Measurements from ENCODE around the gene ZIC4.
A peak's percentile ranks its signal among the peaks of the same experiment; 100 is the strongest.

Gene ZIC4

DNA sequence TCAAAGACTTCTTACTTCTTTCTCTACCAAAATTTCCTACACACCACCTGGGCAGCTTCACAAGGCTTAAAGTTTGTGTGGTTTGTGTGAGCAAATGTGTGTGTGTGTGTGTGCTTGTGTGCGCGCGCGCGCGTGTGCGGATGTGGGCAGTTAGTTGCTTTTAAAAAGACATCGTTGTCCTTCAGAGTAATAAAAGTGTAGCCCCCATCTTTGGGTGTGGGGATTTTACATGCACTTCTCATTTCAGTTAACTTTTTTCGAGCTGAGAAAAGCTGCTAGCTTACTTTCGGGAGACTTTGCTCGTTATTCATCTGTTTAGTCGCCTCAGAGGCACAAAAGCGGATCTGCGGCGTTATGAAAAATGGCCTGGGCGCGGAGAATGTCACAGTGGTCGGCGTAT lies 36.0 kb downstream of the ZIC4 start:
- DNase-seq (ENCODE audit: low spot score), result no peak

GRCh38 chr3:147369661-147370123 lies 36.7 kb downstream of the ZIC4 start:
- no peak for DNase-seq (ENCODE audit: low spot score)

- DNase-seq (ENCODE audit: low spot score), result no peak
These were observed 37.1 kb downstream of the ZIC4 start for GRCh38 chr3:147369231-147369630.

GRCh38 chr3:147368561-147369221 lies 37.7 kb downstream of the ZIC4 start:
- DNase-seq (ENCODE audit: low spot score), result no peak

GRCh38 chr3:147368151-147368550 lies 38.2 kb downstream of the ZIC4 start:
- DNase-seq (ENCODE audit: low spot score), result no peak

DNA sequence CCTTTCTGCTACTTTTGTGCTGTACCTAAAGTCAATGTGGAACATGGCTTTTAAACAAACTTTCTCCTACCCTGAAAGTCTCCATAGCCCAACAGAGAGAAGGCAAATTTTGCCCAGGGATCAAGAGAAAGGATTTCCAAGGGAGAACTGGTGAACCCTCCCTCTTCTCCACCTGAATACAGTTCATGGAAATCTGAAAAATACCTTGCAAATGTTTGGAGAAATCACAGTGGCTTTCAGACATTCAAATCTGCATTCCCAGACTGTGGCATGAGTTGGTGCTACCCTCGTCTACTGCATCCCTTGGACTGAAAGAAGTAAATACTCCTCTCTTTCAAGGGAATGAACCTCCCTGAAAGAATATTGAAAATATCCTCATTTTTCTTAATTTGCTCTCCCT lies 38.7 kb downstream of the ZIC4 start:
- DNase-seq (ENCODE audit: low spot score), result no peak

DNA sequence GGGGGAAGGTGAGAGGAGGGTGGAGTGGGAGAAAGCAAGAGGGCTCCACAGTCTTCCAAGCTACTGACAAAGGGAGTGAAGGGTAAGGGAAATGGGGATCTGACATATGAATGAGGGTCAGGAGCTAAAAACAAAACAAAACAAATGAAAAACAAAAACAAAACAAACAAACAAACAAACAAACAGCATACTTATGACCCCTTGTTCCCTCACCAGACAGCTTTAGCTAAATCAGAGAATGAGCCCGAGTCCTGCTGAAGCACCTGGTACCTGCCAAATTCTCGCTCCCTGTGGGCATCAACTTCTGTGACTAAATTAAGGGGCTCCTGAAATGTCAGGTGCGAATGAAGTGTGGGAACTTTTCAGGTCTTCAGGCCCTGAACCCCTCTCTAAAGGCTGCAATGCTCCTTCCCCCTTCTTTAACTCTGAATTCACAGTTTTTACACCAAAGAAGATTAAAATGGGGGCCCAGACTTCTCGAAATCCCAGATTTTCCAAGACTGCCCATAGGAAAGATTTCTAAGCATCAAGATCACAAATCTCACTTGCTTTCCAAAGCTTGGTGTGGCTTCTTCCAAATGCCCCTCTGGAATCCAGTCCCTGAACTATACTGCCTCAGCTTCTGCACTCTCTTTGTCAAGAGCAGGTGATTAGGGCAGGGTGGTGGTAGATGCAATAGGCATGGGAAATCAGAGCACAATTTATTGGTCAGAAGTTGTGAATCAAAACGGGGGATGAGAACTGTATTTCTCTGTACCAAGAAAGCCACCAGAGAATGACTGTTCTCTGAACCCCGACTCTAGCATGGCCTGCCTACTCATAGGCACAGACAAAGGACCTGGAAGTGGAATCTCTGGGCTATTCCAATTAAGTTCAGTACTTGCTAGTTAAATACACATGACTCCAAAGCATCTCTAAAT lies 40.9 kb downstream of the ZIC4 start:
- no peak for DNase-seq (ENCODE audit: low spot score)

- DNase-seq (ENCODE audit: low spot score), result no peak
These were observed 41.6 kb downstream of the ZIC4 start for GRCh38 chr3:147364771-147365170.

GRCh38 chr3:147361454-147362420 lies 44.6 kb downstream of the ZIC4 start:
- peak; percentile 5 for DNase-seq (ENCODE audit: low spot score)

- DNase-seq (ENCODE audit: low spot score), result no peak
These were observed 45.5 kb downstream of the ZIC4 start for GRCh38 chr3:147360646-147361453.

DNA sequence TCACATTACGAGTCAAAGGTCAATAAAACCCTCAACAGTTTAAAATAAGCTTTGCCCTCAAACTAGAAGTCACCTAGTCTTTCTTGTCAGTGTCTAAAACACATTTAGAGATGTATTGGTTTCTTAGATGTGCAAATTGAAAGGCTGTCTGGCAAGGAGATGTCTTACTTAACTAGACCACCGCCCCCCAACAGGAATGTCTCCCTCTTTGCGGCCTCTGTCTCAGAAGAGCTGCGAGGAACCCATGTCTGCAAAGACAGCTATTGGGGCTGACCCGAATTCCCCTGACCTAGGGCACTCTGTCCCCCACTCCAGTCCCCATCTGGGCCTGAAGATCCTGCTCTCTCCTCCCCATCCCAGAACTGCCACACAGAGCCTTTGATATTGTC lies 46.3 kb downstream of the ZIC4 start:
- no peak for DNase-seq (ENCODE audit: low spot score)

DNA sequence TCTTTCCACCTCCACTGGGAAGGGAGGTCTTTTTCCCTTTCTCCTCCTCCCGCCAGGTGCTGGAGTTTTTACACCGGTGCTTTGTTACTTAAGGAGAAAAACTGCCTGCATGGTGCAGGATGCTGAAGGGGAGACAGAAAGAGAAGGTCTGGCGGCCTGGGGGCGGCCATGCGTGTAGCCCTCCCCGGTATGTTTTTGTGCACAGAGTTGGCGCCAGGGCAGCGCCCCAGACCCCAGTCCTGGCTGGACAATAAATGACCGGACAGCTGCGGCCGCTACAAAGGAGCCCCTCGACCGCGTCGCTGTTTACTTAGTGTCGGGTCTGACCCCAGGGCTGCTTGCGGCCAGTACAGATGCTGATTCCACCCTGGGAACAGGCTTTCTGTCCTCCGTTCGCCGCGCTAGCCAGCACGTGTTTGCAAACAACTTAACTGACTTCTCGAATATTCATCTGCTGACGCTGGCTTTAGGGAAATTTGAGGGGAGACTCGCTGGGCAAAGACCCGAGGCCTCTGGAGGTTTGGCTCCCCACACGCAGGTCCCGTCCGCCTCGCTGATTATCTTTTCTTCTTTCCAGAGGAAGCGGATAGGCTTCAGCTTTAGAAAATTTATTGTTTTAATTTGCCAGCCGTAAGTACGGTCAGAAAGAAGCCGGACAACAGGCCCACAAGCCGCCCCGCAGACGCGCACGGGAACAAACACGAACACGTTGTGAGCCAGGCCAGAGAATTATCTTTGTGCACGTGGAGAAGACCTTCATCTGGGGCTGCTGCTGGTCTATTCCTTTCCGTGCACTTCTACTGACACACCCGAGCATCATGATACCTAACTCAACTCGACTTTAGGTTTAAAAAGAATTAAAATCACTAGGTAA lies 46.9 kb downstream of the ZIC4 start:
- no peak for DNase-seq (ENCODE audit: low spot score)

DNA sequence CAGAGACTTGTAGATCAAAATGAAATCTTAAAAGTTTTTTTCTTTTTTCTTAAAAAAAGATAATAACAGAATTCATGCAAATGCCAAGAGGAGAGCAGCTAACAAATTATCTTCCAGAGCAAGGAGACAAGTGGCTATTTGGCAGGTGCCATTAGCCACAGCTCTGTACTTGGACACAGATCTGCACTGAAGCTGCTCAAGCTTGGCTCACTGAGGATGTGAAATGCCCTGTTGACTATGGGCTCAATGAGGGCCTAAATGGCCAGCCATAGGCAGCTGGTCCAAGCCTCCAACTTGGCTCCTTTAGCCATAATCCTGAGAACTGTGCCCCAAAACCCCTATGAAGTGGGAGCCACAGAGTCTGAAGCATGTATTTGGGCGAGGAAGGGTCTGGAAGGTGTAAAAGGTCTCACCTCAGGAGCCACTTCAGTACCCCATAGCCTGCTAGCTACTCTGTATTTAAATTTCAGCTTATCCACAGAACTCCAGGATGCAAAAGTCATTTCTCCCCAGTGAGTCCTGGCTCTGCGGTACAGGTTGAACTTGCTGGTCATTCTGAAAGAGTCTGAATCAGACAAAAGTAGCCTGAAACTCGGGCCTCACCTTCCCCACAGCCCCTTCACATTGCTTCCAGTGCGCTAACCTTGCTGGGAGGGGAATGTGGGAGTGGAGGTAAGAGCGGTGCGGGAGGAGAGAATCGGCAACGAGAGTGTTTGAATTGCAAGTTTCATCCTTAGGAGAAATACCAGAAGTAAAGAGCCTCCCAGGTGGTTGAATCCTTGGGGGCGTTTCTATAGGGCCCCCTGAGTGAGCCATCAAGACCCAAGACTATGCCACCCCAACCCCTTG lies 48.0 kb downstream of the ZIC4 start:
- DNase-seq (ENCODE audit: low spot score), result no peak

DNA sequence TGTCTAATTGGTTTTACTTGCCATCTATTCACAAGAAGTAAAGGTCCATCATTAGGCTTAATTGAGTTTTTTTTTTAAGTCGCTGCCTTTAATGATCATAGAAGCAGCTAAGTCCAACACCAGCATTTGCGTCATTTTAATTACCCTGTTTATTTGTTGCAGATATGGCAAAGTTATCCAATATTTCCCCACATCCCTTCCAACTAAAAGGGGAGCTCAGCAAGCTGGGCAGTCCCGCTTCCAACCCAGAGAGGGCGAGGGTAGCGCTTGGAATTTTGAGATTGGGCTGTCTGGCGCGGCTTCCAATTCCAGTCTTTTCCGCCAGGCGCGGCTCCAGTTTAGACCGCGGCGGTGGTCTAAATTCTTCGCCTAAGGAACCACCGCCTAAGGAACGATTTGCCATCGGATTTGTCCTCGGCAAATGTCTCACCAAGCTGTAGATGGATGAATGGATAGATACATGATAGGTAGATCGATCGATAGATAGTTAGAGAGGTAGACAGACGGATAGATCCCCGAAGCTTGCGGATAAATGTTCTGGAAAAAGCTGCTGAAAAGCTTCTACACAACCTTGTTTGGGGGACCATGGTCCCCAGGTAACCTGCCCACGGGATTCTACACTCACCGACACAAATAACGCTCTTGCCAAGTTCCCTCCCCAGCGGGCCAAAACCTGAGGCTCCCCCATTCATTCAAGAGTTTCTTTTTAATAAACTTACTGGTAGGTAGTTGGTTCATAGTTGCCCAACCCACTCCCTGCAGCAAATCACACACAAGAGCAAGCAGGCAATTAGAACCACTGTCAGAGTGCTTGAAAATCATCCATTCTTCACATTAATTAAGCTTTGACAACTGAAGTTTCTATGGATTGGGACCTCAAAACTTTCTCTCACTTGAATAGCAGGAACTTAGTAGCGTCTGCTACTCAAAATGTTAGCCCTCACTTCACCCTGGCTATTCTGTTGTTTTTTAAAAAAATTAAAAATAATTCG lies 49.1 kb downstream of the ZIC4 start:
- no peak for DNase-seq (ENCODE audit: low spot score)

GRCh38 chr3:147356145-147356908 lies 50.0 kb downstream of the ZIC4 start:
- no peak for DNase-seq (ENCODE audit: low spot score)

- no peak for DNase-seq (ENCODE audit: low spot score)
These were observed 50.6 kb downstream of the ZIC4 start for GRCh38 chr3:147355753-147356090.

DNA sequence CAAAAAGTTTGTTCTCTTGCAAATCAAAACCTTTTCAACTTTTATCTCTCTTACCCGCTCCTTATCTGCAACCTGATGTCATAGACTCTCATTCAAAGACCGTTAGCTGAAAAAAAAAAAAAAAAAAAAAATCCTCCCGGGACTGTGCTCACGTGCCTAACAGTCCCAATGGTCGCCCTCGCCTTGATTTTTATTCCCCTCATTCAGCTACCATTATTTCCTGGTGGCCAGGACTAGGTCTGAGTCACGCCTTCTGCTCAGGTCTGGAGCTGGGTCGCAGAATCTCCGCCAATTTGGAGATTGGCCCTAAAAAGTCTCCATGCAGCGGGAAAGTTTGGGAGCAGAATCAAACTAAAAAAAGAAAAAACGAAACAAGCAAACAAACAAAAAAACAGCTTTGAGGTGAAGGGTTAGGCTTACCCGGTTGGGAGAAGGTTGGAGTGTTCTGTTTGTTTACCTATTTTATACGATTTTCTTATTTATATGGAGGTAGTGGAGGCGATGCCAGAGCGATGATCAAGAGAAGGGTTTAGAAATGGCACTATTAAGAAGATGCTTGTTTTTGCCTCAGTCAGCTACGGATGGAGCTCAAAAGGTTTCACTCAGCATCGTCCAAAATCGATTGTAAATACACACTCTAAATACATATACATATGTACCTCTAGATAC lies 51.1 kb downstream of the ZIC4 start:
- DNase-seq (ENCODE audit: low spot score), result no peak

Measured in CD4-positive, alpha-beta T cell treated with Interleukin-2 at 100 ng/mL for 4 hours (primary cell).